NOMO-1 treated with dmso at 0.1 percent for 144 hours (cell line): ENCODE data around the gene APOB.

Experiments used
- DNase-seq: peaks from one replicate; lab custom pipeline; 2025; ENCODE audit not compliant: unreplicated experiment; lab: John Stamatoyannopoulos, UW

The APOB gene

GRCh38 chr2:21020031-21020667, 23.7 kb downstream of the APOB start:
- DNase-seq, result no peak

GRCh38 chr2:21019678-21020021, 24.2 kb downstream of the APOB start:
- no peak for DNase-seq

- no peak for DNase-seq
These were observed 24.7 kb downstream of the APOB start for GRCh38 chr2:21019000-21019677.

- no peak for DNase-seq
These were observed 25.6 kb downstream of the APOB start for GRCh38 chr2:21018290-21018689.

- no peak for DNase-seq
These were observed 26.1 kb downstream of the APOB start for GRCh38 chr2:21017748-21018276.

GRCh38 chr2:21015281-21015645, 28.6 kb downstream of the APOB start:
- no peak for DNase-seq

GRCh38 chr2:21014364-21015280, 29.3 kb downstream of the APOB start:
- no peak for DNase-seq

- no peak for DNase-seq
These were observed 30.6 kb downstream of the APOB start for GRCh38 chr2:21013043-21013816.

GRCh38 chr2:21012557-21012937, 31.3 kb downstream of the APOB start:
- DNase-seq, result no peak

GRCh38 chr2:21011876-21012556, 31.9 kb downstream of the APOB start:
- no peak for DNase-seq

- DNase-seq, result no peak
These were observed 32.4 kb downstream of the APOB start for GRCh38 chr2:21011453-21011852.

GRCh38 chr2:21010813-21011439, 32.9 kb downstream of the APOB start:
- no peak for DNase-seq

- DNase-seq, result no peak
These were observed 34.1 kb downstream of the APOB start for GRCh38 chr2:21009662-21010225.

GRCh38 chr2:21008790-21009661, 34.8 kb downstream of the APOB start:
- no peak for DNase-seq

- no peak for DNase-seq
These were observed 35.7 kb downstream of the APOB start for GRCh38 chr2:21008014-21008789.

- DNase-seq, result no peak
These were observed 36.5 kb downstream of the APOB start for GRCh38 chr2:21007129-21008013.
